Measurements from ENCODE around the gene CRYL1. TPM values are rescaled to one million over a fixed set of nuclear protein-coding genes. Genes with fewer than 3 reads are reported as not detected.

CRYL1 gene
- total RNA-seq, 1 experiment from 2014 or later, result 12.2 TPM

DNA sequence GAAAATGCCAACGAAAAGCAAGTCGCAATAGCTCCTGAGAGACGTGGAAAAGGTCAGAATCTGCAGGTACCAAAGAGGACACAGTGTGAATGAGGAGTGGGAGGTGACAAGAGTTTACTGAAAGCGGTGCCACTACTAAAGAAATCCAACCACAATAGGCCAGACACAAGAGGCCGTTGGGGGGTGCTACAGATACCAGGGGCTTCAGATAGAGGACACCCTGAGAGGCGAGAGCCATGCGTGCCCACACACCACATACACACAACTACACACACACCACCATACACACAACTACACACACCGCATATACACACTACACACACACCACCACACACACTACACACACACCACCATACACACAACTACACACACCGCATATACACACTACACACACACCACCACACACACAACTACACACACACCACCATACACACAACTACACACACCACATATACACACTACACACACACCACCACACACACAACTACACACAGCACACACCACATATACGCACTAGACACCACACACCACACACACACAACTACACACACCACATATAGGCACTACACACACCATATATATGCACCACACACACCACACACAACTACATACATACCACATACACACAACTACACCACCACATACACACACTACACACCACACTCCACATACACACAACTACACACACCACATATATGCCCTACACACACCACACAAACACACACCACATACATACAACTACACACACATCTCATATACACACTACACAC is 28.5 kb downstream of the CRYL1 start:
- intact Hi-C loops (cut with micrococcal nuclease; ENCODE audit: unreplicated experiment), result loop anchor here (5.0 kb wide), 1 partner anchor 215 kb away; no protein-coding TSS in a partner anchor
- CTCF ChIA-PET, result interaction anchor here (0.7 kb wide), 1 partner anchor 181 kb away, joined by 5 read pairs; no protein-coding TSS in a partner anchor
- H3K4me3 Mint-ChIP-seq (ENCODE audit: low read depth, unreplicated experiment), result no peak overlapping the region
- DNase-seq, result no peak
- H3K27ac Mint-ChIP-seq (ENCODE audit: unreplicated experiment), result no peak overlapping the region
- H3K9me3 Mint-ChIP-seq (ENCODE audit: low read depth, unreplicated experiment), result no peaks in the 10 kb centered on the region
- no peaks in the 10 kb centered on the region for H3K36me3 Mint-ChIP-seq (ENCODE audit: insufficient read depth, unreplicated experiment)
- no peaks in the 10 kb centered on the region for H3K4me1 Mint-ChIP-seq (ENCODE audit: low read depth, unreplicated experiment)
- H3K27me3 Mint-ChIP-seq (ENCODE audit: unreplicated experiment), result no peaks in the 10 kb centered on the region
- no TSS peak for BruUV-seq (replicated peaks)
- TF ChIP-seq, protein P1, sequence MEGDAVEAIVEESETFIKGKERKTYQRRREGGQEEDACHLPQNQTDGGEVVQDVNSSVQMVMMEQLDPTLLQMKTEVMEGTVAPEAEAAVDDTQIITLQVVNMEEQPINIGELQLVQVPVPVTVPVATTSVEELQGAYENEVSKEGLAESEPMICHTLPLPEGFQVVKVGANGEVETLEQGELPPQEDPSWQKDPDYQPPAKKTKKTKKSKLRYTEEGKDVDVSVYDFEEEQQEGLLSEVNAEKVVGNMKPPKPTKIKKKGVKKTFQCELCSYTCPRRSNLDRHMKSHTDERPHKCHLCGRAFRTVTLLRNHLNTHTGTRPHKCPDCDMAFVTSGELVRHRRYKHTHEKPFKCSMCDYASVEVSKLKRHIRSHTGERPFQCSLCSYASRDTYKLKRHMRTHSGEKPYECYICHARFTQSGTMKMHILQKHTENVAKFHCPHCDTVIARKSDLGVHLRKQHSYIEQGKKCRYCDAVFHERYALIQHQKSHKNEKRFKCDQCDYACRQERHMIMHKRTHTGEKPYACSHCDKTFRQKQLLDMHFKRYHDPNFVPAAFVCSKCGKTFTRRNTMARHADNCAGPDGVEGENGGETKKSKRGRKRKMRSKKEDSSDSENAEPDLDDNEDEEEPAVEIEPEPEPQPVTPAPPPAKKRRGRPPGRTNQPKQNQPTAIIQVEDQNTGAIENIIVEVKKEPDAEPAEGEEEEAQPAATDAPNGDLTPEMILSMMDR (IDR thresholded peaks at IDR 0.05; ENCODE audit: unreplicated experiment), result no peak

DNA sequence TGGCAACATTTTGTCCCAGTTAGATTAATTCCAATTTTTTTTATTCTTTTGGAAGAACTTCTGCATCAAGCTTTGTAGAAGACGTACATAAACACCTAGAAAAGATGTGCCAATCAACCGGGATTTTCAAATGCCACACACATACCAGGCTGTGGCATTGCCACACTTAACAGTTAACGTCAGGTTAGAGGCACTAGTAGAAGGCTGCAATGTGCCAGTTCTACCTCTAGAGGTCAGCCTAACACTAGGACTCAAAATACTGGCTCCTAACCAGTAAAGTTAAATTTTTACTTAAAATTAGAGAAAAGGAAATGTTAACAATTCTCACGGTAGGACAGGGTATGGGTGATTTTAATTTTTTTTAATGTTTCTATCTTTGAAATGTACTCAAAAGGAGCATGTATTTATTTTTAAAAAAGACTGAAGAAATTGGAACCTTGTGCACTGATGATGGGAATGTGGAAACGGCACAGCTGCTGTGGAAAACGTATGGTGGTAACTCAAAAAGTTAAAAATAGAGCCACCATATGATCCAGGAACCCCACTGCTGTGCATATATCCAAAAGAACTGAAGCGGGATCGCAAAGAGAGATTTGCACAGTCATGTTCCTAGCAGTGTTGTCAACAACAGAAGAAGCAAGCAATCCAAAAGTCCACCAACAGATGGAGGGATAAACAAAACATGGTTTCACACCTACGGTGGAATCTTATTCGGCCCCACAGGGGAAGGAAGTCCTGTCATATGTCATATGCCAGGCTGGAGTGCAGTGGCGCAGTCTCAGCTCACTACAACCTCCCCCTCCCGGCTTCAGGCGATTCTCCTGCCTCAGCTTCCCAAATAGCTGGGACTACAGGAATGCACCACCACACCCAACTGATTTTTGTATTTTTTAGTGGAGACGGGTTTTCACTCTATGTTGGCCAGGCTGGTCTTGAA is 30.3 kb downstream of the CRYL1 start:
- CTCF ChIA-PET, result no interaction called here
- TF ChIP-seq, protein P1 (IDR thresholded peaks at IDR 0.05; ENCODE audit: unreplicated experiment), result peak; percentile 55
- no peaks in the 10 kb centered on the region for H3K27me3 Mint-ChIP-seq (ENCODE audit: unreplicated experiment)
- intact Hi-C loops (cut with micrococcal nuclease; ENCODE audit: unreplicated experiment), result loop anchor here (1.0 to 5.0 kb wide), 2 partner anchors 217 to 333 kb away; no protein-coding TSS in a partner anchor
- H3K27ac Mint-ChIP-seq (ENCODE audit: unreplicated experiment), result peak overlapping the region; percentile 25
- BruUV-seq (replicated peaks), result no TSS peak
- DNase-seq, result peak; percentile 46
- H3K4me1 Mint-ChIP-seq (ENCODE audit: low read depth, unreplicated experiment), result no peaks in the 10 kb centered on the region
- H3K9me3 Mint-ChIP-seq (ENCODE audit: low read depth, unreplicated experiment), result no peaks in the 10 kb centered on the region
- H3K4me3 Mint-ChIP-seq (ENCODE audit: low read depth, unreplicated experiment), result no peak overlapping the region
- no peaks in the 10 kb centered on the region for H3K36me3 Mint-ChIP-seq (ENCODE audit: insufficient read depth, unreplicated experiment)

DNA sequence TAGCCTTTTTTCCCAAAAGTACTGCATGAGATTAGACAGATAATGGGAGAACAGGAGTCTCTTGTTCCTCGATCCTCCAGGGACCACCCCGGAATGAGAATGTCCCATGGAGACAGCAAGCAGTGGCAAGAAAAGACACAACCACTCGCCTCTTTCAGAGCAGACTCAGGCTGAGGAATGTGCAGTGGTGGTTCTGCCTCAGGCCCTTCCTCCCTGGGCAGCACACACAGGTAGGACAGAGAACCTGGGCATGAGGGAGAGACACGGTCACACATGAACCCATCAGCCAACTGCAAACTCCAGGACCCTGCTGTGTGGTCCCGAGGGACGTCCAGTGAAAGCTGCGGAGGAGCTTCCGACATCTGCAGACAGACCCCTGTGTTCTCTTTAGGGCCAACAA is 31.0 kb downstream of the CRYL1 start:
- no TSS peak for BruUV-seq (replicated peaks)

DNA sequence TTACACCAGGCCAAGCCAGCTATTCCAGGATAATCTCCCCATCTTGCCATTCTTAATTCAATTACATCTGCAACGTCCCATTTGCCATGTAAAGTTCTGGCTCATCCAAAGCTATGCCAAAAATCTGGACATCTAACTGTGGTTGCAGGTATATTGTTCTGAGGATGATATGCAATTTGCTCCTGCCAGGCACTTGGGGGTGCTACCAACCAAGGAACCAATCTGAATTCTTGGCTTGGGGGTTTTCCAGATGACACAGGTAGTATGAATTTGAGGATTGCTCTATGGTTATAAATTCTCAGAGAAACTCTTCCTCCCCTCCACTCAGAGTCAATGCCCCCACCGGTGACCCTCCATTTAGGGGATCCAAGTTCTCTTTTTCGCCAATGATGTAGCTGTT is 33.0 kb downstream of the CRYL1 start:
- Mint-ChIP-seq H3K9me3 (ENCODE audit: low read depth, unreplicated experiment) (no peaks in the 10 kb centered on the region), H3K27ac (ENCODE audit: unreplicated experiment) (no peak overlapping the region), H3K4me1 (ENCODE audit: low read depth, unreplicated experiment) (no peaks in the 10 kb centered on the region), H3K4me3 (ENCODE audit: low read depth, unreplicated experiment) (no peak overlapping the region), H3K36me3 (ENCODE audit: insufficient read depth, unreplicated experiment) (no peaks in the 10 kb centered on the region), H3K27me3 (ENCODE audit: unreplicated experiment) (no peaks in the 10 kb centered on the region)
- CTCF ChIA-PET, result interaction anchor here (1.1 kb wide), 1 partner anchor 432 kb away, joined by 3 read pairs; no protein-coding TSS in a partner anchor
- DNase-seq, result peak; percentile 60
- intact Hi-C loops (cut with micrococcal nuclease; ENCODE audit: unreplicated experiment), result no loop called here
- no TSS peak for BruUV-seq (replicated peaks)
- TF ChIP-seq, protein P1 (IDR thresholded peaks at IDR 0.05; ENCODE audit: unreplicated experiment), result peak; percentile 41

More for the DNA sequence above, 31.0 kb downstream of the CRYL1 start:
- H3K9me3 Mint-ChIP-seq (ENCODE audit: low read depth, unreplicated experiment), result no peaks in the 10 kb centered on the region
- intact Hi-C loops (cut with micrococcal nuclease; ENCODE audit: unreplicated experiment), result loop anchor here (1.0 to 5.0 kb wide), 2 partner anchors 218 to 334 kb away; no protein-coding TSS in a partner anchor
- TF ChIP-seq, protein P1 (IDR thresholded peaks at IDR 0.05; ENCODE audit: unreplicated experiment), result no peak
- H3K4me3 Mint-ChIP-seq (ENCODE audit: low read depth, unreplicated experiment), result no peak overlapping the region
- CTCF ChIA-PET, result no interaction called here
- no peak for DNase-seq
- H3K27me3 Mint-ChIP-seq (ENCODE audit: unreplicated experiment), result no peaks in the 10 kb centered on the region
- H3K36me3 Mint-ChIP-seq (ENCODE audit: insufficient read depth, unreplicated experiment), result no peaks in the 10 kb centered on the region
- H3K4me1 Mint-ChIP-seq (ENCODE audit: low read depth, unreplicated experiment), result no peaks in the 10 kb centered on the region
- no peak overlapping the region for H3K27ac Mint-ChIP-seq (ENCODE audit: unreplicated experiment)

All from Calu3 (cell line).